ENCODE measurements around the gene PPP2R3C.
"Not testable (repeated sequence)": the region's sequence is repeated elsewhere in the genome, so short reads cannot be mapped to it uniquely, and the experiment has no call there.

Gene PPP2R3C

DNA sequence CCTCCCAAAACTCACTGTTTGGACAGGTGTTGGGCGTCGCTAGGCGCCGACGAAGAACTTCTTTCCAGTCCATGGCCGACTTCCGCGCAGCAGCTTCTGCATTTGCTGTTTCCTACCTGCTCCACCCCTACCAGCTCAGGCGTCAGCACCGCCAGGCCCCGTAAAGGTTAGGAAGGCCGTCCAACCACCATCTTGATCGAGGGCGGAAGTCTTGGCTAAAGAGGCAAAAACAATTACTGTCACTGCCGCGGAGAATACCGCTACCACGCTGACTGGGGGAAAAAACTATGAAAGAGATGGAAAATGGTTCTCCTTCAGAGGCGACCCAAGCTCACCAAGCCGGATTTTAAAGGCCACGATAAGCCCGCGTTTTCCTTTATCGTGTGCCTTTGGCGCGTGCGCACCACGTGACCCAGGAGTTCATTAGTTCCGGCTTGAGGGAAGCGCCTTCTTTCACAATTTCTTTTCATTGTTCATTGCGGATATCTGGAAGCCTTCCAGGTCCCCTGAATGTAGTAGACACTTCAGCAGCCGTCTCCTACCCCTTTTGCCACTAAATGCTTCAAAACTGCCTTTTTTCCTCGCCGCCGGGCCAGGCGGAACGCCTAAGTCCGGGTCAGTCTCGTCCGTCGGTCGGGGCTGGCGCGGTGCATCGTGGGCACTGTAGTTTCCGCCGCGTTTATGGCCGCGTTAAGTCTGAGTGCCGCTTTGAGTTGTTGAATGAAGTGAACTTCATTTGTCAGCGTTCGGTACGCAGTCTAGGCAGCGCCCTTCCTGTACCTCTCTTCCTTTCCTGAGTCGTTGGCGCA lies at the start of gene PPP2R3C, which contains the start of gene PRORP:
PPP2R3C (minus strand) TSS at position 104 of the 809 bp plus-strand sequence; CDS start at position 73, 31 bp downstream.
PRORP (plus strand) TSS at position 666 of the 809 bp plus-strand sequence. CDS start 694 bp downstream, outside the sequence.
- DNase-seq (ENCODE audit: low spot score), result peak; percentile 89

DNA sequence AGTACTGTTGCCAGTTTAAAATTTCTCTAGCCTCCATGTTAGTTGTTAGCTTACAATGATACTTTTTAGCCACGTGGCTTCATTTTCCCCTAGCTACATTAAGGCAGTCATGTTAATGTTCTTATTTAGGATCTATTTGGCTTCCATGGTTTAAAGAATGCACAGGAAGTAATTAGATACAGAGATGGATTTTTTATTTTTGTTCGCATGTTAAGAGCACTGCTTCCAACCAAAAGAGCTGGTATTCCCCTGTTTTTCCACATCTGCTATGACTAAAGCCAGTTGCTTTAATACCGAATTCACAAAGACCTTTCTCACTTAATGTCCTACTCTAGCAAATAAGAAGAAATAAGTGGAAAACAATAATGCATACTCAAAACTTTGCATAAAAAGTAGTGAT lies 45.7 kb upstream of the PPP2R3C start:
- no peak for DNase-seq (ENCODE audit: low spot score)

DNA sequence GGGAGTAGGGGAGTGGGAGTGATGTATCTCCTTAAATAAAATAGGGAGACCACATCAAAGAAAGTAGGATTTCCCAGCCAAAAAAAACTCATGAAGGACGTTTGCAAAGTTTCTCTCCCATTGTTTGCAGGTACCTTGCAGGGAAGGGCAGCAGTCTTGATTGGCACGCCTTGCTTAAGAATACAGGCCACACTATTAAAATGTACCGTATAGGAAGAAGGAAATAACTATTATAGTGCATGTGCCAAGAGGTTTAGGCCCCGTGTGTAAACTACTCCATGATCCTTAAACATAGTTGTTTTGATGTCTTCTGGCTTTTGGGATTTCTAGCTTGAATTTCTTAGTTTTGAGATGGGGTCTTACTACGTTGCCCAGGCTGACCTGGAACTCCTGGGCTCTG lies 43.1 kb upstream of the PPP2R3C start:
- DNase-seq (ENCODE audit: low spot score), result no peak

DNA sequence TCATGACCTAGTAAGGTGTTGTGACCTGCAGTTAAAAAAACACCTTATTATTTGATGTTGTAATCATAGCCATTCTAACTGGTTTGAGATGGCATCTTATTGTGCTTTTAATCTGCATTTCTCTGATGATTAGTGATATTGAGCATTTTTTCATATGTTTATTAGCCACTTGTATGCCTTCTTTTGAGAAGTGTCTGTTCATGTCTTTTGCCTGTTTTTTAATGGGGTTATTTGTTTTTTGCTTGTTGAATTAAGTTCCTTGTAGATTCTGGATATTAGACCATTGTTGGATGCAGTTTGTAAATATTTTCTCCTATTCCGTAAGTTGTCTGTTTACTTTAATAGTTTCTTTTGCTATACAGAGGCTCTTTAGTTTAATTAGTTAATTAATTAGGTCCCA lies 41.6 kb upstream of the PPP2R3C start:
- no peak for DNase-seq (ENCODE audit: low spot score)

DNA sequence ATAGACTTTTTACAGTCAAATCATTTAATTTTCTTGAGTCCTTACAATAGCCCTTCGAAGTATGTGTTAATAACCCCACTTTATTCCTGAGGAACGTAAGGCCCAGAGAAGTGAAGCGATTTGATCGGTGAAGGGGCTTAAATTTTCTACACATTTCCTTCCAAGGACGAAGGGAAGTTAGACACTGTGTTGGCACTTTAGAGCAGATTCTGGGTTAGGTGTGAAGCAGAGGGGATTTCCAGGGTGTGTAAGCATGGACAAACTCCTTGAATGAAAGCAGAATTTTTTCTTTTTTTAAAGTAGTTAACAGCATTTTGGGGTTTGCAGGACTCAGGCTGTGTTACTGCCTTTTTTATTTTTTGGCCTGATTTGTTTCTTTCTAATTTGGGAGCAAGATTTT lies 39.4 kb upstream of the PPP2R3C start:
- no peak for DNase-seq (ENCODE audit: low spot score)

DNA sequence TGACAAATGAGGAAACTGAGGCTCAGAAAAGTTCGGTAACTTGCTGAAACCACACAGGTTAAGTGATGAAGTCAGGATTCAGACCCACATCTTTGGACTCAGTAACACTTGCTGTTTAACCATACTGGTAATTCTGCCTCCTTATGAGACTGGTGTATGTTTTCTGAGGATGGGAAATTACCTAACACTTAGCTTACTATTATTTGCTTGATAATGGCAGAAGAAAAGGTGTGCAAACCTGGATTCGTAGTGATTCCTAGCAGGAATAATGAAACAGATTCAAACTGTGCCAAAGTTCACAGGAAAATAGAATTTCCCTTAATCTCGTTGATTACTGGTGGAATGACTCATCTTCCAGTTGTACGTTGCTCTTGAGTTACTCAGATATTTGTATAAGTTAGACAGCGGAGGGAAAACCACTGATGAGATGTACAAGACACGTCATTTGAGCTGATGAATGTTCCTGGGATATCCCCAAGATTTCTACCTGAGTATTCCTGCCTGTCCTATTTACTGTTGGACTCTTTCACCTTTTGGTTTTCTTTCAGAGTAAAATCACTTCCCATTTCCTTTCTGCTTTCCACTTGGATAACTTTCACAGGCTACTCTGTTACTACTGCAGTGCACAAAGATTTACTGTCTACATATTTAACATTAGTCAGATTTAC lies 38.1 kb upstream of the PPP2R3C start:
- DNase-seq (ENCODE audit: low spot score), result no peak

DNA sequence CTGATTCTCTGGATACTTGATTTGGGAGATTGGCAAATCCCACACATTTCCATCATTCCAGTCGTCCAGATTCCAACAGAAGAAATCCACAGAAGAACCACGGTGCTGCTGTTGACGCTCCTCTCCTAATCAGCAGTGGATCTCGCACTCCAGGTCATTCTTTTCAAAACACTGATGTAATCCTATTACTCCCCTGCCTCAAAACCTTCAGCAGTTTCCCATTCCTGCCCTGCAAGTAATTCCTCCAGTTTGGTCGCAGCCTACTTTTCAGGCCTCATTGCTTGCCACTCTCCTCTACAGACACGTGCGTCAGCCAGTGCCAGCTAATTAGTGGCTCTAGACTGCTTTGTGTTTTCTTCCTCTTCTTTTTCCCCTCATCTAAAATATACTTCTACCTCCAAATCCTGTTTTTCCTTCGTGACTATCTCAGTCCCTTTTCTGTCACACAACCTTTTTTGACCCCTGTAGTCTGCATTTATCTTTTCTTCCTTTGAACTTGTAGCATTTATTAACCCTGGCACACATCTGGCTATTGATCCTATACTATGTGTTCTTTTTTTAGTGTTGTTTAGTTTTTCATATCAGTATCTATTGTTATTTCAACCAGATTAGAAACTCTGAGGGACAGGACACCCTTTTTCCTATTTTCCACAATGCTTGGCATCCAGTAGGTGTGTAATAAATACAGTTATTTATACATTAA lies 37.3 kb upstream of the PPP2R3C start:
- no peak for DNase-seq (ENCODE audit: low spot score)

DNA sequence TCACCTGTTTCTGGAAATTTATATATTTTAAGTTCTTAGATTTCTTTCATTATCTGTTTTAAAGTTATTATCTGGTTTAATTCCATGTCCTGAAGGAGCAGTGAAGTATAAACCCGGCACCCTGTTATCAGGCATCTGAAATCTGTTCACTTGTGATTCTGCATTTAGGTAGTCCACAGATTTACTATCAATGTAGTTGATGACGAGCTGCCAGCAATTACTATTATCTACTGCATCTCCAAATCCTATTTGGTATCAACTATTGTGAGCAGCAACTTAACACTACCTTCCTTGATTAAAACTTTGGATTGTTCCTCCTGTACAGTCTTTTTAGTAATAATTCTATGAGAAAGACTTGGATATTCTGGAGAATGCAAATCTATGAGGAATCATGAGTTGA lies 36.7 kb upstream of the PPP2R3C start:
- DNase-seq (ENCODE audit: low spot score), result no peak

DNA sequence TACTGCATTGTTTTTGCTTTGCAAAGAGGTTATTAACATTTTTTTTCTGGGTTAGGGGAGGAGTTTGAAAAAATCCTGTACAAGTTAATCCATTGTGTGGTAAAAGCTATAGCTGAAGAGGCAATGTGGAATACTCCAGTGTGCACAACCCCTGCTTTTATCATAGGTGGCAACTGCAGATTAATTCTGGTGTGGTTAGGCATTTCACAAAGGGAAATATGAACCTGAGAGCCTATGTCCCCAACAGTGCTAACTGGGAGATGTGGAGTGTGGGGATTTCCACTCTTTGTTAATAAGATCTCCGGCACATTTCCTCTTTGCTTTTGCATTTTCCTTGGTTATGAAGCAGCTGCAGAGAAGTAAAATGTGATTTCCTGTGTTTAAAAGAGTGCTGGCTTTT lies 34.2 kb upstream of the PPP2R3C start:
- DNase-seq (ENCODE audit: low spot score), result no peak

DNA sequence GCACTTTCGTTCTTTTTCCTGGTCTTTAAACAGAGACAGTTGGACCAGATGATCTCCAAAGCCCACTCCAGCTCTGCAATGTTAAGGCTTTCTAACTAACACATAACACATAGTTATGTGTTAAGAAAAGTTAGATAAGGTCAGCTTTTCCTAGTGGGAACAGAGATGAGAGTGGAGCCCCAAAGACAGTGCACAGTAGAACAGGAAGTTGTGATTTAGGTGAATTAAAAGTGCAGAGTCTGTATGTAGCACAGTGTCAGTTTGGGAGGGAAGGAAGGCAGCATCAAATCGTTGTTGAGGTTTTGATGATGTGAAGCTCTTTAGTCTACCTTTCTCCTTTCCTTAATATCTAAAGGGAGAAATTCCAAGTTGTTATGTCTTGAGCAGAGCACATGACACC lies 32.2 kb upstream of the PPP2R3C start:
- DNase-seq (ENCODE audit: low spot score), result no peak

DNA sequence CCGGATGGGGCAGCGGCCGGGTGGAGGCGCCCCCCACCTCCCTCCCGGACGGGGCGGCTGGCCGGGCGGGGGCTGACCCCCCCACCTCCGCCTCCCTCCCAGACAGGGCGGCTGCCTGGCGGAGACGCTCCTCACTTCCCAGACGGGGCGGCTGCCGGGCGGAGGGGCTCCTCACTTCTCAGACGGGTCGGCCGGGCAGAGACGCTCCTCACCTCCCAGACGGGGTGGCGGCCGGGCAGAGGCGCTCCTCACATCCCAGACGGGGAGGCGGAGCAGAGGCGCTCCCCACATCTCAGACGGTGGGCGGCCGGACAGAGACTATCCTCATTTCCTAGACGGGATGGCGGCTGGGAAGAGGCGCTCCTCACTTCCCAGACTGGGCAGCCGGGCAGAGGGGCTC lies 30.7 kb upstream of the PPP2R3C start:
- DNase-seq (ENCODE audit: low spot score), result not testable (repeated sequence)

DNA sequence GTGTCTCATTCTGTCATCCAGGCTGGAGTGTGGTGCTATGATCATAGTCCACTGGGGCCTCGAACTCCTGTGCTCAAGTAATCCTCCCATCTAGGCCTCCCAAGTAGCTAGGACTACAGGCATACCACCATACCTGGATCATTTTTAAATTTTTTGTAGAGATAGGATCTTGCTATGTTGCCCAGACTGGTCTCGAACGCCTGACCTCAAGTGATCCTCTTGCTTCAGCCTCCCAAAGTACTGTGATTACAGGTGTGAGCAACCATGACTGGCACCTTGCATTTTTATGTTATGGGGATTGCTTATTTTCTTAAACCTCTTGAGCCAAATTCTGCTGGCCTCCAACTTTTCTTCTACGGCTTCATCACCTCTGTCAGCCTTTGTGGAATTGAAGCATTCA lies 27.4 kb upstream of the PPP2R3C start:
- no peak for DNase-seq (ENCODE audit: low spot score)

DNA sequence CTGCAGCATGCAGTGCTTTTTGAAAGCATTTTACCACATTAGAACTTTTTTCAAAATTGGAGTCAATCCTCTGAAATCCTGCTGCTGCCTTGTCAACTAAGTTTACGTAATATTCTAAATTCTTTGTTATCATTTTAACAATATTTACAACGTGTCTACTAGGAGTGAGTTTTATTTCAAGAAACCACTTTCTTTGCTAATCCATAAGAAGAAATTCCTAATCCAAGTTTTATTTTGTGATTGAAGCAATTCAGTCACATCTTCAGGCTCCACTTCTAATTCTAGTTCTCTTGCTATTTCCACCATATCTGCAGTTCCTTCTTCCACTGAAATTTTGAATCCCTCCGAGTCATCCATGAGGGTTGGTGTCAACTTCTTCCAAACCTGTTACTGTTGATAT lies 25.9 kb upstream of the PPP2R3C start:
- no peak for DNase-seq (ENCODE audit: low spot score)

DNA sequence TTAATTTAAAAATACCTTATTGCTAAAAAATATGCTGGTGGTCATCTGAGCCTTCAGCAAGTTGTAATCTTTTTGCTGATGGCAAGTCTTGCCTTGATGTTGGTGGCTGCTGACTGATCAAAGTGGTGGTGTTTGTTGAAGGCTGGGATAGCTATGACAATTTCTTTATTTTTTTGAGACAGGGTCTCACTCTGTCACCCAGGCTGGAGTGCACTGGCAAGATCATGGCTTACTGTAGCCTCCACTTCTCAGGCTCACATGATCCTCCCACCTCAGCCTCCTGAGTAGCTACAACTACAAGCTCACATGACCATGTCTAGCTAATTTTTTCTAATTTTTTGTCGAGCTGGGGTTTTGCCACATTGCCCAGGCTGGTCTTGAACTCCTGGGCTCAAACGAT lies 25.4 kb upstream of the PPP2R3C start:
- DNase-seq (ENCODE audit: low spot score), result no peak

DNA sequence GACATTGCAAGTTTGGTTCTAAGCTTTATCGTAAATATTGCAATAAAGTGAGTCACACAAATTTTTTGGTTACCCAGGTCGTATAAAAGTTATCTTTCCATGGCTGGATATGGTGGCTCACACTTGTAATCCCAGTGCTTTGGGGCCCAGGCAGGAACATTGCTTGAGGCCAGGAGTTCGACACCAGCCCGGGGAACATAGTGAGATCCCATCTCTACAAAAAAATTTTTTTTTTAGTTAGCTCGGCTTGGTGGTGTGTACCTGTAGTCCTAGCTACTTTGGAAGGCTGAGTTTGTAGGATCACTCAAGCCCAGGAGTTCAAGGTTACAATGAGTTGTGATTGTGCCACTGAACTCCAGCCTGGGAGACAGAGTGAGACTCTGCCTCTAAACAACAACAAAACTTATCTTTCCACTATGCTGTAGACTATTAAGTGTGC lies 24.9 kb upstream of the PPP2R3C start:
- no peak for DNase-seq (ENCODE audit: low spot score)

DNA sequence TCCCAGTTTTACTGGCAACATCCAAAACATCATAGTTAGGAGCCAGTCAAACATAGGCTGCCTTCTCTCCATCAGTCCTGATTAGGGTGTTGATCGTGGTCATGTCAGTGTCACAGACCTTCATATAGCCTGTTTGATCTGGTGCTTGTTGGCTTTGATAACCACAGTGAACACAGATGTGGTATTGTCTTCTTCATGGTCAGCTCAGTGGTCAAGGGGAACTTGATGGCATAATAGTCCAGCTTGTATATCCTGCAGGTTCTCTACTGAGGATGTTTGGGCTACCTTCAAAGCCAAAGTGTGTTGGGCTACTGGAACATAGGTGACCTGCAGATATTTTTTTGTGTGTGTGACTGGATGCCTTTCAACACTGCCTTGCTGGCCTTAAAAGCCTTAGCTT lies 22.2 kb upstream of the PPP2R3C start:
- DNase-seq (ENCODE audit: low spot score), result no peak

DNA sequence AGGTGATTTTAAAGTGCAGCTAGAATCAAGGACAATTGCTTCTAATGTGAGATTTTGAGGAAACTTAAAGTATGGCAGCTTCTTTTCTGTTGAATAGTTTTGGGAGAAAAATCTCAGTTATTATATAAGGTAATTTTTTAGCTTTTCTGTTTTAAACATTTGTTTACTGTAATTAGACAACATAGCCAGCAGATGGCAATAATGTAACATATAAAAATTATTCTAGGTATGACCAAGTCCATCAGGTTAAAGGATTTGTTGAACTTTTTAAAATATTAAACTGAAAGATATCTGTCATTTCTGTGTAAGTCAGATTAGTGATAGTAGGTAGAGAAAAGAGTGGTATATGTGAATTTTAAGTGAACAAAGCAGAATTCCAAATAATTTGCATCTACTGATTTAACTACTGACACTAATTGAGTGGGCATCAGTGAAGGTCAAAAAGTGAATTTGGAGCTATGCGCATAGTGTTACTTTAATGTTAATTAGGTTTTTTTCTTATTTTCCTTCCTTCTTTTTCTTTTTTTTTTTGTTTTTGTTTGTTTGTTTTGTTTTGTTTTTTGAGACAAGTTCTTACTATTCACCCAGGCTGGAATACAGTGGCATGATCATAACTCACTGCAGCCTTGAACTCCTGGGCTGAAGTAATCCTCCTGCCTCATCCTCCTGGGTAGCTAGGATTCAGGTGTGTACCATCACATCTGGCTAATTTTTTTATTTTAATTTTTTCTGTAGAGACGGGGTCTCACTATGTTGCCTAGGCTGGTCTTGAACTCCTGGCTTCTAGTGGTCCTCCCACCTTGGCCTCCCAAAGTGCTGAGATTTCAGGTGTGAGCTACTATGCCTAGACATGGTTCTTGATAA lies 19.2 kb upstream of the PPP2R3C start:
- DNase-seq (ENCODE audit: low spot score), result no peak

DNA sequence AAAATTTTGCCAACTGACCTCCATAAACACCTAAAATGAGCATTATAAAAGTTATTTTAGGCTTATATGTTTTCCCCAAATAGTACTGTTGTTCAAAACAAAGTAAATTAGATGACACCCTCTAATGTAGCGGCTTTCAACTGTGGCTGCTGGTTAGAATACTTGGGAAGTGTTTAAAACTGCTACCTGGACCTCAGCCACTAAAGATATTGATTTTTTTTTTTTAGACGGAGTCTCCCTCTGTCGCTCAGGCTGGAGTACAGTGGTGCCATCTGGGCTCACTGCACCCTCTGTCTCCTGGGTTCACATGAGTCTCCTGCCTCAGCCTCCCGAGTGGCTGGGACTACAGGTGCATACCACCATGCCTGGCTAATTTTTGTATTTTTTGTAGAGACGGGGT lies 16.8 kb upstream of the PPP2R3C start:
- DNase-seq (ENCODE audit: low spot score), result no peak

DNA sequence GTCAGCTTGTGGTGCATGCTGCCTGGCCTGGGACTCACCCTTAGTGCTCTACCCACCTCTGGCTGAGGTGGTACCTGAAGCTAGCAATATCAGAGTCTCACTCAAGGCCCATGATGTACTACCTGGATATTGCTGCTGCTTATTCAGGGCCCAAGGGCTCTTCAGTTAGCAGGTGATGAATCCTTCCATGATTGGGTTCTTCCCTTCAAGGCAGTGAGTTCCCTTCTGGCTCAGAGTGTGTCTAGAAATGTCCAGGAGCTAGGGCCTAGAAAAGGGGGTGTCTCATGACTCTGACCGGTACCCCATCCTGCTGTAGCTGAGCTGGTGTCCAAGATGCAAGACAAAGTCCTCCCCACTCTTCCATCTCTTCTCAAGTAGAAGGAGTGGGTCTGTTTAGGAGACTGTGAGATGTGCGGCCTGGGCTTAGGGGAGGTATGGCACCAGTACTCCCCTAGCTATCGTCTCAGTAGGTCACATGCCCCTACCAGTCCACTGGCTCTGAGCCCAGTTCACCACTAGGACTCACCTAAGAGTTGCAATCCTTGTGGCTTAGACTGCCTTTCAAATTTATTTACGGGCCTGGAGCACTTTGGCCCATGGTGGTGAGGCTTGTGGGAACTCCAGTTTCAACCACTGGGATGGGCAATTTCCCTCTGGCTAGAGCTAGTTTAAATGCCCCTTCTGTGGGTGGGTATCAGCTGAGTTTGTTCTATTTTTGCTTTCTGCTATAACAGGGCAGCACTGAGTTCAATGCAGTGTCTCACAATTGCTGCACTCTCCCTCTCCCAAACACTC lies 12.7 kb upstream of the PPP2R3C start:
- DNase-seq (ENCODE audit: low spot score), result no peak

DNA sequence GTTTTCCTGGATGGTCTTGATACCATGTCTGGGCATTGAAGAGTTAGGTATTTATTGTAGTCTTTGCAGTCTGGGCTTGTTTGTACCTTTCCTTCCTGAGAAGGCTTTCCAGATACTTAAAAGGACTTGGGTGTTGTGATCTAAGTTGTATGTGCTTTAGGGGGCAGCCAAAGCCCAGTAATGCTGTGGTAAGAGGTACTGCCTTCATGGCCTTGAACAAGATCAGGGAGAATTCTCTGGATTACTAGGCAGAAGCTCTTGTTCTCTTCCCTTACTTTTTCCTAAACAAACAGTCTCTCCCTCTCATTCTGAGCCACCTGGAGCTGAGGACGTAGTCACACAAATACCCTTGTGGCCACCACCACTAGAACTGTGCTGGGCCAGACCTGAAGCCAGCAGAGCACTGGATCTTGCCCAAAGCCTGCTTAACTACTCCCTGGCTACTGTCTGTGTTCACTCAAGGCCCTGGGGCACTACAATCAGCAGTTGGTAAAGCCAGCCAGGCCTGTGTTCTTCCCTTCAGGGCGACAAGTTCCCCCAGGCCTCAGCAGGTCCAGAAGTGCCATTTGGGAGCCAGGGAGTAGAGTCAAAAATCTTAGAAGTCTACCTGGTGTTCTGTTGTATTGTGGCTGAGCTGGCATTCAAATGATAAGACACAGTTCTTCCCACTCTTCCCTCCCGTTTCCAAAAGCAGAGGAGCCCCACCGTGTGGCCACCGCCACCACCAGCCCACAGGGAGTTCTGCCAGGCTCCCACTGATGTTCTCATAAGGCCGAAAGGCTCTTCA lies 11.9 kb upstream of the PPP2R3C start:
- DNase-seq (ENCODE audit: low spot score), result no peak

Data from D341Med (cell line).